ENCODE data around the gene APOBEC3G.

Gene APOBEC3G

DNA sequence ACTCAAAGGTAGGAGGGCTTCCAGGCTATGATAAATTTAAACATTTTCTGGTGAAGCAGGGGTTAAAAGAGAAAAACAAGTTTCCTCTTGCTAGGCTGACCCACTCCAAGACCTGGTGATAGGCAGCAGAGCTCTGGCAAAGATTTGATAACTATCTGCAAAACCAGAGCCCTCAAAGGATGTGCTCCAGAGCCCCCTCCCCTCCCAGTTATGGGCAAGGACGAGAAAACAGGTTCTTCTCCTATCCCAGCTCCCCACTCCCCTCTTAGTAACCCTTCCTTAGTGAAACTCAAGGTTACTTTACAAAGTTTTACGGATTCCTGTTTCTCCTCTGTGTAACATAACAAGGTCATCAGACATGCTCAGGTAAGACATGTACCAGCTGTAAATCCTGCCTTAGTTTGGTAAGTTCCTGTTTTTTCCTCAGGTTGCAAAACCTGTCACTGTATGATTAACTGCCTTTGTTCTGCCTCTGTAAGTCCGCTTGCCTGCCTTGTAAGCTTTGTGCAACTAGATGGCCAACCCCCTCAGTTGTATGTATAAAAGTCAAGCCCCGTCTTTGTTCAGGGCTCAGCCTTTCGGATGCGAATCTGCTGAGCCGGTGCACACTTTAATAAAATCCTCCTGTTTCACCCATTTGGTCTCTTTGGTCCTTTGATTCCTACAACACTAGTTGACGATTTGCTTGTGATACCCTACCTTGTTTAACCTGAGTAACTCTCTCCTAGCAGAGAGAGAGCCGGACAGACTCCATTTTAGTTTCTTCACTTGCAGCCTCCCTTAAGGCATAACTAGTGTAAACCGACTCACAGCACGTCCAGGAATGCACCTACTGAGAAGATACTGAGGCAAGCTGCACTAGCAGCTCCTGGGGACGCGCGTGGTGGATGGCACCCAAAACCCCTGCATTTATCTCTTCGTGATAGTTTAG is 33.8 kb downstream of the APOBEC3G start:
- H3K27ac ChIP-seq, result no peak overlapping the region
- no peak for TF ChIP-seq ZFX (IDR thresholded peaks at IDR 0.05)
- TF ChIP-seq, protein P1, sequence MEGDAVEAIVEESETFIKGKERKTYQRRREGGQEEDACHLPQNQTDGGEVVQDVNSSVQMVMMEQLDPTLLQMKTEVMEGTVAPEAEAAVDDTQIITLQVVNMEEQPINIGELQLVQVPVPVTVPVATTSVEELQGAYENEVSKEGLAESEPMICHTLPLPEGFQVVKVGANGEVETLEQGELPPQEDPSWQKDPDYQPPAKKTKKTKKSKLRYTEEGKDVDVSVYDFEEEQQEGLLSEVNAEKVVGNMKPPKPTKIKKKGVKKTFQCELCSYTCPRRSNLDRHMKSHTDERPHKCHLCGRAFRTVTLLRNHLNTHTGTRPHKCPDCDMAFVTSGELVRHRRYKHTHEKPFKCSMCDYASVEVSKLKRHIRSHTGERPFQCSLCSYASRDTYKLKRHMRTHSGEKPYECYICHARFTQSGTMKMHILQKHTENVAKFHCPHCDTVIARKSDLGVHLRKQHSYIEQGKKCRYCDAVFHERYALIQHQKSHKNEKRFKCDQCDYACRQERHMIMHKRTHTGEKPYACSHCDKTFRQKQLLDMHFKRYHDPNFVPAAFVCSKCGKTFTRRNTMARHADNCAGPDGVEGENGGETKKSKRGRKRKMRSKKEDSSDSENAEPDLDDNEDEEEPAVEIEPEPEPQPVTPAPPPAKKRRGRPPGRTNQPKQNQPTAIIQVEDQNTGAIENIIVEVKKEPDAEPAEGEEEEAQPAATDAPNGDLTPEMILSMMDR (conservative IDR thresholded peaks at IDR 0.05), result no peak

DNA sequence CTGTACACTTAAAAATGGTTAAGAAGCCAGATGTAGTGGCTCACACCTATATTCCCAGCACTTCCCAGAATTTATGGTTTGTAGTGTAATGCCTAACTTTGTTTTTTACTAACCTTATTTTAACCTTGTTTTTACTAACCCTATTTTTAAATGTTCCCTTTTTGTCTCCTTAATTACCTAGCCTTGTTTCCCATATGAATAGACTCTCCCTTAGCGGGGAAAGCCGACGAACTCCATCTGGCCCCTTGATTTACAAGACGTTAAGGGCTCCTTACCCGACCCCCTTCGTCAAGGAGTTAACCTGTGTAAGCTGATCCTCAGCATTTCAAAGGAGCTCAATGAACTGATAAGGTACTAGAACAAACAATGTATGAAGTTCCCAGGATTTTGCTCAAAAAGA is 37.0 kb downstream of the APOBEC3G start:
- H3K27ac ChIP-seq, result no peak overlapping the region
- TF ChIP-seq ZFX (IDR thresholded peaks at IDR 0.05), result no peak
- TF ChIP-seq, protein P1 (conservative IDR thresholded peaks at IDR 0.05), result no peak

DNA sequence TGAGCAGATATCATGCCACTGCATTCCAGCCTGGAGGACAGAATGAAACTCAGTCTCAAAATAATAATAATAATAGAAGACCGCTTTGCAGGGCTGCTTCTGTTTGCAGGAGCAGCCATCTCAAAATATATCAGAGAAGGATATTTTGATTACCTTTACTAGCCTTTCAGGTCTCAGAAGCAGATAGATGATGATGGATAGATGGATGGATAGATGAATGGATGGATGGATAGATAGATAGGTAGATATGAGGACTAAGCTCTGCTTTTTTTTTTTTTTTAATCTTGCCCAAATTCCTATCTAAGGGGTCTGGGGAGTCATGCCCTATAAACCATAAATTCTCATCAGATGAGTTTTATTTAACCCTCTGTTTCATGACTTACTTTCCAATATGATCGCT is 38.5 kb downstream of the APOBEC3G start:
- no peak overlapping the region for H3K27ac ChIP-seq
- no peak for TF ChIP-seq ZFX (IDR thresholded peaks at IDR 0.05)
- TF ChIP-seq, protein P1 (conservative IDR thresholded peaks at IDR 0.05), result no peak

DNA sequence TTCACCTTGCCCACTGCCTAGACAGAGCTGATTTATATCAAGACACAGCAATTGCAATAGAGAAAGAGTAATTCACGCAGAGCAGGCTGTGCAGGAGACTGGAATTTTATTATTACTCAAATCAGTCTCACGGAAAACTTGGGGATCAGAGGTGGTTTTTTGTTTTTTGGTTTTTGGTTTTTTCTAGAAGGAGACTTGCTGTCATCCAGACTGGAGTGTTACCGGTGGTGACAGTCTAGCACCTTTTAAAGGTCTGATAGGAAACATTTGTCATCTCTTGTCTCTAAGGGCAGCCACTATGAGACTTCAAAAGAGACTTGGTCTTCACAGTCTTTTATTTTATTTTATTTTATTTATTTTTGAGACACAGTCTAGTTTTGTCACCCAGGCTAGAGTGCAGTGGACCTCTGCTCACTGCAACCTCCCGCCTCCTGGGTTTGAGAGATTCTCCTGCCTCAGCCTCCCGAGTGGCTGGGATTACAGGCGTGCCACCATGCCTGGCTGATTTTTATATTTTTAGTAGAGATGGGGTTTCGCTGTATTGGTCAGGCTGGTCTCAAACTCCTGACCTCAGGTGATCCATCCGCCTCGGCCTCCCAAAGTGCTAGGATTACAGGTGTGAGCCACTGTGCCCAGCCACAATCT is 39.0 kb downstream of the APOBEC3G start:
- TF ChIP-seq ZFX (IDR thresholded peaks at IDR 0.05), result no peak
- TF ChIP-seq, protein P1 (conservative IDR thresholded peaks at IDR 0.05), result no peak
- H3K27ac ChIP-seq, result no peak overlapping the region

DNA sequence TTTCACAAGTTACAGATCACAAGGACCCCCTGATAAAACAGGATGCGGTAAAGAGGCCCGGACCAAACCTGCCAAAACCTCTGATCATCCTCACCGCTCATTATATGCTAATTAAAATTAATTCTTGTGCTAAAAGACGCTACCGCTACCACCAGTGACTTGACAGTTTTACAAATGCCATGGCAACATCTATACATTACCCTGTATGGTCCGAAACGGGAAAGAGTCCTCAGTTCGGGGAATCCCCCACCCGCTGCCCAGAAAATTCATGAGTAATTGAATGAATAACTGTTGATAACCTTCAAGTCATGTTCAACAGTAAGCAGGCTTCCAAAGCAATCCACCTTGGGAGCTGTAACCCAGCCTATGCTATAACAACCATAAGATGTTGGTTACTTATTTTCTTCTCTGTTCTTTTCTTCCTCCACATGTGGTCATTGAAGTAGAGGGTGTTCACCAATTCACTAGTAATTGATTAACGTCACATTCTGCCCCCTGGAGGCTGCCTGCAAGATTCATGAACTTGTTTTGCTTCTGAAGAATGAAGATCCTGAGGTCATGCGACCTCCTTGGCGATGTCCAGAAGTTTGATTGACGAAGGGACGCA is 40.6 kb downstream of the APOBEC3G start:
- no peak for TF ChIP-seq ZFX (IDR thresholded peaks at IDR 0.05)
- TF ChIP-seq, protein P1 (conservative IDR thresholded peaks at IDR 0.05), result peak; percentile 69
- no peak overlapping the region for H3K27ac ChIP-seq

DNA sequence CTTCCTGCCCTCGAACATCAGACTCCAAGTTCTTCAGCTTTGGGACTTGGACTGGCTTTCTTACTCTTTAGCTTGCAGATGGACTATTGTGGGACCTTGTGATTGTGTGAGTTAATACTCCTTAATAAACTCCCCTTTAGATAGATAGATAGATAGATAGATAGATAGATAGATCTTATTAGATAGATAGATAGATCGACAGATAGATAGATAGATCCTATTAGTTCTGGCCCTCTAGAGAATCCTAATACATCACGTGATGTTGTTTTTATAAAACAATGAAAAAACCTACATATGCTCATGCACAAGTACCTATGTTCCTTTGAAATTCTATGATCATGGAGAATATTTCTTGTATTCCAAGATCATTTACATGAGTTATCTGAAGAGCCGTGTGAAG is 43.9 kb downstream of the APOBEC3G start:
- TF ChIP-seq, protein P1 (conservative IDR thresholded peaks at IDR 0.05), result no peak
- TF ChIP-seq ZFX (IDR thresholded peaks at IDR 0.05), result no peak
- no peak overlapping the region for H3K27ac ChIP-seq

Measured in C4-2B (cell line).